Measurements from ENCODE around the gene PAQR7. TPM values are rescaled to one million over a fixed set of nuclear protein-coding genes. Genes with fewer than 3 reads are reported as not detected.

The PAQR7 gene
- total RNA-seq, 1 donor from 2014 or later = 20.7 TPM

GRCh38 chr1:25817840-25818501, 57.5 kb downstream of the PAQR7 start:
- DNase-seq (ENCODE audit: low read depth) = no peak

GRCh38 chr1:25816112-25816718, 59.3 kb downstream of the PAQR7 start:
- no peak for DNase-seq (ENCODE audit: low read depth)

- DNase-seq (ENCODE audit: low read depth) = no peak
Observed at GRCh38 chr1:25815208-25816111, 60.0 kb downstream of the PAQR7 start.

GRCh38 chr1:25814549-25815087, 60.9 kb downstream of the PAQR7 start:
- DNase-seq (ENCODE audit: low read depth) = no peak

GRCh38 chr1:25813734-25814471, 61.6 kb downstream of the PAQR7 start:
- no peak for DNase-seq (ENCODE audit: low read depth)

GRCh38 chr1:25813071-25813733, 62.3 kb downstream of the PAQR7 start:
- DNase-seq (ENCODE audit: low read depth) = no peak

Other genes with a start within 250 kb of the PAQR7 start
- 7.3 and 38.9 TPM in 2 replicates for gene SELENON, start 75.5 kb downstream of the PAQR7 start, total RNA-seq
- gene MTFR1L, start 55.8 kb downstream of the PAQR7 start, total RNA-seq = 20.1 and 40.1 TPM in 2 replicates
- gene AUNIP, start 16.3 kb downstream of the PAQR7 start, total RNA-seq = 0.89 and 5.7 TPM in 2 replicates
- gene STMN1, start 30.7 kb upstream of the PAQR7 start, total RNA-seq = 69.2 and 143 TPM in 2 replicates
- gene PAFAH2, start 122.4 kb upstream of the PAQR7 start, total RNA-seq = 14.8 and 18.5 TPM in 2 replicates
- gene EXTL1, start 146.1 kb upstream of the PAQR7 start, total RNA-seq = 0.05 TPM in 1 of 2 replicates, not detected in the other
- 1.1 and 1.4 TPM in 2 replicates for gene SLC30A2, start 170.4 kb upstream of the PAQR7 start, total RNA-seq
- not detected in 2 replicates for gene TRIM63, start 191.9 kb upstream of the PAQR7 start, total RNA-seq
- gene PDIK1L, start 236.1 kb upstream of the PAQR7 start, total RNA-seq = 4.7 and 5.6 TPM in 2 replicates

Measured in renal cortical epithelial cell (primary cell).